K562 (cell line): ENCODE measurements around the gene IL1RL1. TPM values are rescaled to one million over a fixed set of nuclear protein-coding genes. Genes with fewer than 3 reads are reported as not detected.

ENCODE experiments used
- ATF1 ChIP-seq, 2 experiments: fragments of 450-650 bp in 1 of 2; IDR thresholded peaks; 2 replicates each; pipeline ENCODE4 v1.6.1; 2016; ENCODE audit warnings: missing compliant biosample characterization in 1 of 2, missing genetic modification characterization in 1 of 2
- C11orf30 ChIP-seq: fragments of 450-650 bp; IDR thresholded peaks from 2 replicates; pipeline ENCODE4 v1.6.1; 2016; ENCODE audit warnings: low read depth, mild to moderate bottlenecking
- CTBP1 ChIP-seq: fragments of 450-650 bp; IDR thresholded peaks from 2 replicates; pipeline ENCODE4 v1.6.1; 2016; ENCODE audit warnings: borderline replicate concordance
- CTCFL ChIP-seq: IDR thresholded peaks from 2 replicates; pipeline ENCODE4 v1.6.1; 2011; ENCODE audit warnings: borderline replicate concordance, low read depth, mild to moderate bottlenecking, moderate library complexity, low read length; ENCODE audit not compliant: insufficient read depth, poor library complexity, severe bottlenecking
- DACH1 ChIP-seq: fragments of 450-650 bp; IDR thresholded peaks from 2 replicates; pipeline ENCODE4 v1.6.1; 2018; ENCODE audit not compliant: partially characterized antibody
- FOXA3 ChIP-seq, 2 experiments: fragments of 450-650 bp in 1 of 2; sonication (generic) in 1 of 2; formaldehyde crosslinking; IDR thresholded peaks in 1 of 2; conservative IDR thresholded peaks in 1 of 2; 2 replicates each; pipeline versions ENCODE4 v1.4.0 to v1.8.0; 2020 to 2022; ENCODE audit warnings: mild to moderate bottlenecking in 2 of 2, missing genetic modification reagents in 1 of 2
- FOXP4 ChIP-seq: sonication (generic); formaldehyde crosslinking; IDR thresholded peaks from 2 replicates; pipeline ENCODE4 v1.8.0; 2022; ENCODE audit warnings: mild to moderate bottlenecking, missing genetic modification reagents, borderline replicate concordance
- MAZ ChIP-seq, 2 experiments: fragments of 450-650 bp in 1 of 2; sonication (generic) in 1 of 2; formaldehyde crosslinking; IDR thresholded peaks in 1 of 2; conservative IDR thresholded peaks in 1 of 2; 2 replicates each; pipeline versions ENCODE4 v1.4.0 to v1.5.0; 2020; ENCODE audit warnings: mild to moderate bottlenecking in 1 of 2, missing genetic modification reagents in 1 of 2
- TBL1XR1 ChIP-seq, 2 experiments: IDR thresholded peaks; 2 replicates each; pipeline ENCODE4 v1.6.1; 2012; ENCODE audit warnings: improper control_type of control experiment in 2 of 2, low read length in 2 of 2, mild to moderate bottlenecking in 1 of 2
- TRIM25 ChIP-seq: fragments of 450-650 bp; IDR thresholded peaks from 2 replicates; pipeline ENCODE4 v1.7.0; 2016; ENCODE audit warnings: borderline replicate concordance
- ZNF253 ChIP-seq: fragments of 250-450 bp; sonication (Bioruptor Pico); conservative IDR thresholded peaks from 2 replicates; pipeline ENCODE4 v1.6.1; 2021; ENCODE audit warnings: mild to moderate bottlenecking
- ZNF280A ChIP-seq: fragments of 450-650 bp; IDR thresholded peaks from 2 replicates; pipeline ENCODE4 v1.6.1; 2018; ENCODE audit warnings: mild to moderate bottlenecking, low read depth; ENCODE audit not compliant: partially characterized antibody
- ZNF584 ChIP-seq: fragments of 200-800 bp; sonication (Bioruptor generic); IDR thresholded peaks from 2 replicates; pipeline ENCODE4 v1.6.1; 2016; ENCODE audit warnings: low read depth, mild to moderate bottlenecking, missing genetic modification characterization, missing compliant biosample characterization
- ZNF589 ChIP-seq: fragments of 200-800 bp; sonication (Bioruptor generic); IDR thresholded peaks from 2 replicates; pipeline ENCODE4 v1.6.1; 2016; ENCODE audit warnings: low read depth, missing genetic modification characterization, missing compliant biosample characterization
- ZNF785 ChIP-seq: fragments of 250-450 bp; sonication (Bioruptor Pico); IDR thresholded peaks from 2 replicates; pipeline ENCODE4 v1.4.0; 2020; ENCODE audit warnings: mild to moderate bottlenecking
- polyA plus RNA-seq, 8 experiments: library from polyadenylated mRNA; depleted of rRNA in 4 of 8; stranded (reverse) in 5 of 8; unstranded in 3 of 8; fragments of >200 nt; fragmentation: Nextera tagmentation in 2 of 8; fragmentation: Illumina TruSeq in 1 of 8; extraction: Ambion mirVana in 2 of 8; extraction: Trizol in 1 of 8; gene quantifications; 2 replicates each; pipeline versions ENCODE4 v1.2.1 to v1.2.3, GENCODE V29; 2011 to 2014; ENCODE audit warnings: inconsistent platforms in 1 of 8, missing spikeins in 1 of 8
- total RNA-seq, 7 experiments: library from RNA; depleted of rRNA in 6 of 7; stranded (reverse); fragments of >200 nt in 6 of 7; fragmentation: Illumina TruSeq in 2 of 7; extraction: Trizol in 2 of 7; gene quantifications; 2 replicates each; pipeline versions ENCODE4 v1.2.1 to v1.2.3, GENCODE V29; 2011 to 2021; ENCODE audit warnings: low replicate concordance in 1 of 7

The IL1RL1 gene
- total and polyA plus RNA-seq, 9 of the 15 experiments (the other 6 are each of a cell fraction or from before 2014, with no cell fraction given): 0.06 to 3.3 (median 0.59) TPM

GRCh38 chr2:102301867-102302362 lies 9.4 kb upstream of the IL1RL1 start (continued):
- no peak for TF ChIP-seq ATF1 (CRISPR knock-in tag; IDR thresholded peaks at IDR 0.05)
- no peak for TF ChIP-seq ATF1 (tag; IDR thresholded peaks at IDR 0.05)
- no peak for TF ChIP-seq CTCFL
- no peak for TF ChIP-seq ZNF785
- TF ChIP-seq FOXA3 (CRISPR knock-in tag; conservative IDR thresholded peaks at IDR 0.05 in 1 of 2, IDR thresholded peaks at IDR 0.05 in 1 of 2): no peak
- no peak for TF ChIP-seq DACH1
- TF ChIP-seq ZNF253 (CRISPR knock-in tag): no peak
- TF ChIP-seq ZNF280A: no peak
- no peak for TF ChIP-seq ZNF584 (CRISPR knock-in tag)
- TF ChIP-seq MAZ (CRISPR knock-in tag; conservative IDR thresholded peaks at IDR 0.05 in 1 of 2, IDR thresholded peaks at IDR 0.05 in 1 of 2): 0 out of 4 replicates have a peak, but pooled peaks of 1 of the 2 experiments have one; percentile 28
- TF ChIP-seq CTBP1: 0 out of 2 replicates have a peak, but pooled peaks have one; percentile 19
- TF ChIP-seq C11orf30: no peak
- no peak for TF ChIP-seq TRIM25
- no peak for TF ChIP-seq FOXP4
- TF ChIP-seq TBL1XR1 (IDR thresholded peaks at IDR 0.05; ENCODE audit: low read length in 2 of 2): no peak
- peak; percentile 54; the same call in 1 of the 2 replicates for TF ChIP-seq ZNF589 (CRISPR knock-in tag)
